NT2/D1 (cell line): ENCODE data around the gene ATP5PB.

Experiments
- YY1 ChIP-seq: IDR thresholded peaks from 2 replicates; pipeline ENCODE4 v1.6.1; 2011; ENCODE audit not compliant: insufficient read length, insufficient read depth
- ZNF274 ChIP-seq: IDR thresholded peaks from 2 replicates; pipeline ENCODE4 v1.6.1; 2011; ENCODE audit warnings: mild to moderate bottlenecking, low read depth, low read length

DNA sequence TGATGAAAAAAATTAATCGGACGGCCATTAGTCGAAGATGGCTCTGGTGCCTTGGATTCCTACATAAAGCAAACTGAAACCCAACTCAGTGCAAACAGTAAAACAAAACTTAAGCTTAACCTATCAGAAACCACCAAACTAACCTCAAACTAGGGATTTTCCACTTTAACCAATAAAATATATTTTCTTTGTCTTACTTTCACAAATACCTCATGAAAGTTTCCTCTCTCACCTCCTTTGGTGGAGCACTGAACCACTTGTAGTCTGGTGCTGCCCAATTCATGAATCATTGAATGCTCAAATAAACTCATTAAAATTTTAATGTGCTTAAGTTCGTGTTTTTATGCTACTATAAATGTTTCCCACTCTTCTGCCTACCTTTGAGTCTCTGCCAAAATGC is 47.1 kb downstream of the ATP5PB start:
- no peak for TF ChIP-seq ZNF274
- TF ChIP-seq YY1, result no peak
